GM18511 (cell line): ENCODE data around the gene INSIG1.
A peak's percentile ranks its signal among the peaks of the same experiment; 100 is the strongest.

Source experiments
- ATAC-seq: cut with Tn5 transposase; IDR thresholded peaks from one replicate; pipeline ENCODE4 v1.9.1; 2021; ENCODE audit warnings: mild to moderate bottlenecking, moderate library complexity; ENCODE audit not compliant: unreplicated experiment

Gene INSIG1

DNA sequence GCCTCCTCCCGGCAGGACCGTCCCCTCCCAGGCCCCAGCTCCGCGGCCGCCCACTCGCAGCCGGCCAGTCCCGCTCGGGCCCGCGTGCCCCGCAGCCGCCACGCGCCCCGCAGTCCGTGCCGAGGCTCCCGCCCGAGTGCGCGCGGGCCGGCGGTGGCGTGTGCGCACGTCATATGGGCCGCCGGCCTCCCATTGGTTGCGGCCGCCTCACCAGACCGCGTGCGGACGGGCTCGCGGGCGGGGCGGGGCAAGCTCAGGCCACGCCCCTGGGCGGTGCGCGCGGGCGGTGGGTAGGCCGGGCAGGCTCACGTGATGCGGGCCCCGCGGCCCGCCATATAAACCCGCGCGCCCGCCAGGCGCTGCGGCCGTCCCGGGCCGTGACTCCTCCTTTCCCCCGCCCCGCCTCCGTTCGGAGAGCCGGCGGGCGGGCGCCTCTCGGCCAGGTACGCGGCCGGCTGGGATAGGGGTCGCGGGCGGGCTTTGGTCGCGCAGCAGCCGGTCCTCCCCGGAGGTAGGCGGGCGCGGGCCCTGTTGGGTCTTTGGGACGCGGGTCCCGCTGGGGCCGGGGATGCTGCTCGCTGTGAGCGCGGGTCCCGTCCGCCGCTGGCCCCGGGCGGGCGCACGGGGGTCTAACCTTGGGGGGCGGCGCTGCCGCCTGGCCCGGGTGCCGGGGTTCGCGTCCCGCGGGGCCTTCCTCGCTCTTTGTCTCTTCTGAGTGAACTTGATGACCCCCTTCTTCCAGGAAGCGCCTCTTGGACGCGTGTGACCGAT lies at the start of gene INSIG1:
TSS of gene INSIG1 (plus strand) at position 362 of the 771 bp plus-strand sequence. CDS start at position 770, 408 bp downstream.
- ATAC-seq: peak; percentile 65

DNA sequence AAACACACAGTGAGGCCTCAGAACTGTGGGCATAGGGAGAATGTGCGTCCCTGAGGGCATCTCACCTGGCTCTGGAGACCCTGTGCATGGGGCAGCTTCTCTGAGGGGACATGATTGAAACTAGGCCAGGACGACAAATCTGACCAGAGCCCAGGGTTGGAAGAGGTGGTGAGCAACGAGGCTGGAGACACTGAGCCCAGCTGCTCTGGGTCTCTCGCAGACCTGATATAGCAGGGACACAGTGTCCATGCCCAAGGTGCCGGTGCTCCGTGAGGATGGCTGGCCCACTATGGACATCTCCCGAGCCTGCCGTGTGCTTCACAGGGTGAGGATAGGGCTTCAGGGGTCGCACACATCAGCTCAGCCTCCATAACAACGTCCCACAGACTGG lies 49.3 kb upstream of the INSIG1 start:
- ATAC-seq: no peak

- no peak for ATAC-seq
Measured at GRCh38 chr7:155251831-155252230, 45.8 kb upstream of the INSIG1 start.

DNA sequence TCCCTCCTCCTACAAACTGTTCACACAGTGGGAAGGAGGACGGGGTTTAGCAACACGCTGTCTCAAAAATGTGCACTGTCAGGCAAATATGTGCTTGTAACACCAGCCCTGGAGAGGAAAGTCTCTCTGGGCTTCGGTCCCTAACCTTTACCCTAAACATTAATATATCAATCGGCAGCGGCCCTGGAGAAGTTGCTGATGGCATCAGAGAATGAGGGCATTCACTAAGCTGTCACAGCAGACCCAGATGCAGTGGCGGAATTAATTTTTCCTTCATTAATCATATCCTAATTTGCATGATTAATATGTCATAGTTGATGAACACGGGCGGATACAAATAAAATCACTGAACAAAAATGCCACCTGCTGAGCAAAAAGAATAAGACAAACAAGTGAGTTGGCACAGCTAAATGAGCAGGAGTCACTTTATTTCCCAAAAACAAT lies 45.2 kb upstream of the INSIG1 start:
- no peak for ATAC-seq

GRCh38 chr7:155252892-155253501 lies 44.7 kb upstream of the INSIG1 start:
- ATAC-seq: no peak

- no peak for ATAC-seq
Measured at GRCh38 chr7:155254018-155254417, 43.7 kb upstream of the INSIG1 start.

GRCh38 chr7:155255071-155255470 lies 42.6 kb upstream of the INSIG1 start:
- ATAC-seq: no peak

- ATAC-seq: no peak
Measured at GRCh38 chr7:155255621-155256020, 42.1 kb upstream of the INSIG1 start.

DNA sequence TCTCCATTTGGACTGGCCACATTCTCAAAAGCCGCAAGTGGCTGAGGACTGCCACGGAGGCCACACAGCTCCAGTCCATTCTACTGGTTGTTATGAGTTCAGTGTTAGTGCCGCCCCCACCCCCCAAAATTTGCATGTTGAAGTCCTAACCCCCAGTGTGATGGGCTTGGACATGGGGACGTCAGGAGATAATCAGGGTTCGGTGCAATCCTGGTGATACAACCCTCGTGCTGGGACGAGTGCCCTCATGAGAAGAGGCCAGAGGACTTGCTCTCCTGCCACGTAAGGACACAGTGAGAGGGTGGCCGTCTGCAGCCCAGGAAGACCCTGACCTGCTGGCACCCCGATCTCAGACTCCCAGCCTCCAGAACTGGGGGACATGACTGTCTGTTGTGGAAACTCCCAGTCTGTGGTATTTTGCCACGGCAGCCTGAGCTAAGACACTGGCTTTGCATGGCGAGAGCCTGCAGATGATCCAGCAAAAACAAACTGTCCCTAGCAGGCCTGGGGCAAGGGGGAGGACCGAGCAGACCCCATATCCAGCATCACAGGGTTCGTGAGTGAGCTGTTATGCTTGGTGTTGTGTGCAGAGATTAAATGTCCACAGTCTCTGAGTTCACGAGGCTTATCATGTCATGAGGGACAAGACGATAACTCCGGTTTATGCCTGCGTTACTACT lies 41.5 kb upstream of the INSIG1 start:
- no peak for ATAC-seq

GRCh38 chr7:155256761-155257481 lies 40.8 kb upstream of the INSIG1 start:
- no peak for ATAC-seq

DNA sequence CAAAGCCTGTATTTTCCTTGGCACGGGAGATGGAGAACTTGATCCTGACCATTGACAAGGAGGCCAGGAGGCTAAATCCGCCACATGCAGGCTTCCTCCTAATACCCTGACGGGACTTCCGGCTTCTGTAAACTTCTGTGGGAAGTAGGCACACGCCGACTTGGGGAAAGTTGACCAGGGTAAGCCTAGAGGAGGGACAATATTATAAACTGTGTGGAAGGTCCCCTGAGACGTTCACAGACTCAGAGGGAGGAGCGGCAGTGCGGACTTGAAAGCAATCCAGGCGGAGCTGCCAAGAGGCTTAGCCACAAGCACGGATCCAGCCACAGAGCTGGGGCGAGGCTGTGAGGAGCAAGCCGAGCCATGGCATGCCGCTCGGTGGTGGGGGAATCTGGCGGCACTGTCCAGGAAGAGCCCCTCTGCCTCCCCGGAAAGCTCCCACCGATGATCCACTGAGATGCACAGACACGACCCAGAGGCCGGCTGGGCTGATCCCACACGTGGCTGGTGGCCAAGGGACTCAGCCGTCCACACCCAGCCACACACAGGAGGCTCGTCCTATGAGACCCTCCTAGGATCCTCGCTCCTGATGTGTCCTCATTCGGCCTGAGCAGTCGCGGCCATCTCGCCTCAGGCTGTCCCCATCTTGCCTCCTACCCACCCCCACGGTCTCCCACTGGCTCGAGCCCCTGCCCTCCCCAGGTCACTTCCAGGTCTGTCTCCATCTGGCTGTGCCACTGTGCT lies 40.0 kb upstream of the INSIG1 start:
- no peak for ATAC-seq

DNA sequence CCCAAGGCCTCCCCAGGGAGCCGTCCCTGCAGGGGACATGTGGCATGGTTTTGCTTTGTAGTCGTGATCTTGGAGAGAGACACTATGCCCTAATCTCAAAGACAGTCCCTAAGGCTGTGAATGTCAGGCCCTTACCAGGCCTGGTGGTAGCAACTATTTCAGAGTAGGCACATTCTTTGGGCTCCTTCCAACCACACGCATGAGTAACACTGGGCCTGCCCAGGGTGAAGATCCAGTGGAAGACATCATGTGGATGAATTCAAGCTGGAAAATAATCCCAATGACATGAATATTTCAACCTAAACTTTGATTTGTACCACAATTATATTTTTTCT lies 39.5 kb upstream of the INSIG1 start:
- no peak for ATAC-seq

DNA sequence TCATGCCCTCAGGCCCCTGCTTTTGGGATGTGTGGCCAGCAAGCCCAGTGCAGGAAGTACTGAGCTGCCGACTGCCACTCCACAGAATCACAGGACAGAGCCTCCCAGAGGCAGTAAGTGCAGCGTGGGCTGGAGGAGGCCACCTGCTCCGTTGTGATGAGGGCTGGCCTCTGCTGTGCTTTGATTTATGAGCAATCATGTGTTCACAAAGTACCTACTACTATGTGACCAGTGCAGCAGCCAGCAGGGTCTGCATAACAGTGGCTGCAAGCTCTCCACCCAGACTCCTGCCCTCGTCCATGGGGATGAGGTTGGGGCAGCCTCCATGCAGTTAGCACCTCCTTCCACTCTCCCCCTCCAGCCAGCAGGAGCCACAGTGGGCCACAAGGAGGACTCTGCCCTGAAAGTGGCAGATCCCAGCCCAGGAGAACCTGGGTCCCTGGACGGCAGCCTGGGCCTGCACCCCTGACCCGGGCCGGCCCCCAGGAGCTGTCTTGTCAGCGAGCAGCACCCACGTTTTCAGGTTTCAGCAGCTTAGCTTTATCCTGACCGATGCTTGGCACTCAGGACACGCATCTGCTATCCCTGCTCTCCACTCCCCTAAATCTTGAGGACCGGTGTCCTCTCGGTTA lies 37.7 kb upstream of the INSIG1 start:
- ATAC-seq: no peak

GRCh38 chr7:155260498-155260872 lies 37.2 kb upstream of the INSIG1 start:
- no peak for ATAC-seq

DNA sequence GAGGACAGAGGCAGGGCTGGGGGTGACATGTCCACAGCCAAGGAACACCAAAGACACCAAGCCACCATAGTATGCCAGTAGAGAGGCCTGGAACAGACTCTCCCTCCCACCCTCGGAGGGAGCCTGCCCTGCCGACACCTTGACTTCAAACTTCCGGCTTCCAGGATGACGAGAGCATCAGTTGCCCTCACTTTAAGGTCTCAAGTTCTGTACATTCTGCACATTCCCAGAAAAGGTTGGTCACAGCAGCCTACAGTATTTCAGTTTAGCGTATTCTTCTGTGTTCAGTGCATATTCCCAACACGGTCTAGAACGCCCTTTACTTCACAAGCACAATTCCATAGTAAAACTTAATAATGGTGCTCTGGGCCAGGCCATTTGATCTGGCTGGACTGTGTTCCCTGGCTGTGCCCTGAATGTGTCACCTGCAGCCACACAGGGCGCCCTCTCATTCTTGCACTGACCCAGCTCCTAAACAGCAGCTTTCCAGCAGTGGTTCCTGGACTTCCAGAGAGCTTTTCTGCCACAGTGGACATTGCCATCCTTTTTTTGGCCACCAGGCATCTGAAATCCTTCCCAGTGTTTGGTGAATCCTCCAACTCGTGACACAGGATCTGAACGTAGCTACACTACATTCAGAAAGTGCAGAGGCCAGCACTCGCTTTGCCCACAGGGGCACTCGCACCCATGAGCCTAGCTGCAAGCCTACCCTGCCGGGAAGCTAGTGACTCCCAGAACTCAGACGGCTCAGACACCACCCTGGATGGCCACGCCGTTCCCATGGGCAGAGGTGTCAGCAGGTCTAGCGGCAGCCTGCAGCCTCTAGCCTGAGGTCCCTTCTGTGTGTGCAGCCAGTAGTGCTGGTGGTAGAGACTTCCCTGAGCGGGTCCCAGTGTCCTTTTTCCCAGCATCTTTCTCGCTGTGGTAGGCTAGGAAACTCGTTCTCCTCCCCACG lies 36.4 kb upstream of the INSIG1 start:
- ATAC-seq: no peak

- no peak for ATAC-seq
Measured at GRCh38 chr7:155262031-155262430, 35.6 kb upstream of the INSIG1 start.

DNA sequence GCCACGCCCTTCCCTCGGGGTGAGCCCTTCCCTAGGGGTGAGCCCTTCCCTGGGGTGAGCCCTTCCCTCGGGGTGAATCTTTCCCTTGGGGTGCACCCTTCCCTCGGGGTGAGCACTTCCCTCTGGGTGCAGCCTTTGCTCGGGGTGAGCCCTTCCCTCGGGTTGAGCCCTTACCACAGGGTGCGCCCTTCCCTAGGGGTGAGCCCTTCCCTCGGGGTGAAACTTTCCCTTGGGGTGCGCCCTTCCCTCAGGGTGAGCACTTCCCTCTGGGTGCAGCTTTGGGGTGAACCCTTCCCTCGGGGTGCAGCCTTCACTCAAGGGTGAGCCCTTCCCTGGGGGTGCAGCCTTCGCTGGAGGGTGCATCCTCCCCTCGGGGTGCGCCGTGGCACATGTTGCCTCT lies 34.6 kb upstream of the INSIG1 start:
- no peak for ATAC-seq

GRCh38 chr7:155263581-155264143 lies 34.0 kb upstream of the INSIG1 start:
- ATAC-seq: no peak

- no peak for ATAC-seq
Measured at GRCh38 chr7:155265144-155265543, 32.5 kb upstream of the INSIG1 start.
